Occipital lobe (tissue), 2 donors: Measurements from ENCODE around the gene RRAD. TPM values are rescaled to one million over a fixed set of nuclear protein-coding genes. Genes with fewer than 3 reads are reported as not detected.
"Not testable (repeated sequence)": the region's sequence is repeated elsewhere in the genome, so short reads cannot be mapped to it uniquely, and the experiment has no call there.

Source experiments
- DNase-seq: peaks from one replicate; lab custom pipeline; 2025; lab: John Stamatoyannopoulos, UW
- total RNA-seq: library from RNA; depleted of rRNA; stranded (reverse); fragments of >200 nt; gene quantifications from one replicate; pipeline ENCODE4 v1.2.3, GENCODE V29; 2014

The RRAD gene
- total RNA-seq, 1 donor from 2014 or later, result 0.94 TPM

- no peak for DNase-seq
Measured at GRCh38 chr16:66950971-66951790, 25.8 kb upstream of the RRAD start.

GRCh38 chr16:66950437-66950836, 25.1 kb upstream of the RRAD start:
- no peak for DNase-seq

GRCh38 chr16:66949472-66949871, 24.1 kb upstream of the RRAD start:
- no peak for DNase-seq

- DNase-seq, result no peak
Measured at GRCh38 chr16:66948837-66949225, 23.5 kb upstream of the RRAD start.

- DNase-seq, result no peak
Measured at GRCh38 chr16:66948134-66948836, 22.9 kb upstream of the RRAD start.

GRCh38 chr16:66947302-66948065, 22.1 kb upstream of the RRAD start:
- DNase-seq, result peak; percentile 54

- DNase-seq, result no peak
Measured at GRCh38 chr16:66946974-66947301, 21.6 kb upstream of the RRAD start.

GRCh38 chr16:66946541-66946940, 21.2 kb upstream of the RRAD start:
- DNase-seq, result no peak

GRCh38 chr16:66945939-66946338, 20.6 kb upstream of the RRAD start:
- DNase-seq, result no peak

GRCh38 chr16:66944971-66945370, 19.6 kb upstream of the RRAD start:
- DNase-seq, result not testable (repeated sequence)

- no peak for DNase-seq
Measured at GRCh38 chr16:66944054-66944441, 18.7 kb upstream of the RRAD start.

GRCh38 chr16:66943426-66944053, 18.2 kb upstream of the RRAD start:
- DNase-seq, result no peak

GRCh38 chr16:66942981-66943380, 17.6 kb upstream of the RRAD start:
- DNase-seq, result no peak

GRCh38 chr16:66940236-66940635, 14.9 kb upstream of the RRAD start:
- DNase-seq, result no peak

- DNase-seq, result no peak
Measured at GRCh38 chr16:66939366-66939765, 14.0 kb upstream of the RRAD start.

- DNase-seq, result no peak
Measured at GRCh38 chr16:66937725-66938337, 12.5 kb upstream of the RRAD start.

GRCh38 chr16:66936889-66937554, 11.7 kb upstream of the RRAD start:
- DNase-seq, result no peak

GRCh38 chr16:66936462-66936861, 11.1 kb upstream of the RRAD start:
- no peak for DNase-seq

GRCh38 chr16:66935314-66936011, 10.1 kb upstream of the RRAD start, which contains the start of gene CES2:
Gene CES2, plus strand, starts transcription at chr16:66935516. Its CDS starts 120 bp downstream, at chr16:66935636.
- DNase-seq, result no peak

- not testable (repeated sequence) for DNase-seq
Measured at GRCh38 chr16:66934839-66935313, 9.5 kb upstream of the RRAD start.
